GM18951 (cell line): Measurements from ENCODE around the gene AUP1.

Experiments
- POLR2A ChIP-seq: IDR thresholded peaks from 4 replicates; pipeline ENCODE4 v1.6.1; 2011; ENCODE audit warnings: mild to moderate bottlenecking; ENCODE audit not compliant: insufficient read length, insufficient read depth; ENCODE audit errors: extremely low read depth
- in situ Hi-C: fragments of 300-500 bp; cut with MboI; formaldehyde crosslinking; loops from one replicate; pipeline ENCODE4 v1.12.0; 2022; ENCODE audit warnings: low sequenced_read_pairs, mixed read lengths, inconsistent platforms; ENCODE audit not compliant: unreplicated experiment

AUP1 gene

DNA sequence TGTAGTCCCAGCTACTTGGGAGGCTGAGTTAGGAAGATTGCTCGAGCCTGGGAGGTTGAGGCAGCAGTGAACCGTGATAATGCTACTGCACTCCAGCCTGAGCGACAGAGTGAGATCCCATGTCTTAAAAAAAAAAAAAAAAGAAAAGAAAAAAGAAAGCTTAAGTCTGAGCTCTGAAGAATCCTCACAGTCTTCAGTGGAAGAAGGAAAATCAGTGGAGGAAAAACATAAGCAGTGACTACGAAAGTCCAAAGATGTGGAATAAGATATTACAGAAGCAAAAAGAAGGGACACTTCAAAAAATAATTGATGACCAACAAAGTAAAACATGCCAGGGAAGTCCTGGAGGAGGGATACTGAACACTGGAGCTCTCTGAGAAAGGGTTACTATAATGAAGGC, 19.2 kb downstream of the AUP1 start:
- in situ Hi-C loops = no loop called here
- no peak for TF ChIP-seq POLR2A

DNA sequence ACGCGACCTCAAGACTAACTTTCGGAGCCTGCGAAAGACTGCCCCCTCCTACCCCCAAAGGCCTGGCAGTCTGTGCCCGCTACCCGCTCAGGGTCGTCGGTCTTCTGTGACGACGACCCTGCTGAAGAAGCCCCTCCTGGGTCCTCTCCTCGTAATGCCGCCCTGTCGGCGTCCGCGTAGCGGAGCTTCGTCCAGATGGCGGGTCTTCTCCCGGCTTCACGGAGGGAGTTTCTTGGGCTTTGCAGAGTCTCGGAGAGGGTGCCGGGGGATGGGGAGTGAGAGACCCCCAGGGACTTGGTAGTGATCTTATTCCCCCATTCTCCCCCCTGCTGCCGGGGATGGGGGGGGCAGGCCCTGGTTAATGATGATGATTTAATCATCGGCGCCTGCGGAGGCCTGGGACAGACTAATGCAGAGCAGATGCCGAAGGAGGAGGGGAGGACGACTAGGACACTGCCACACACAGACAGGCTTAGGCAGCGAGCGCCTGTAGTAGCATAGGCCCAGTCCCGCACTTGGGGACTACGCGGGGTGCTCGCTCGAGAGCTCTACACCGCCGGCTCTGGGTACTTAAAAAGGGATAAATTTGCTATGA, 21.5 kb downstream of the AUP1 start:
- no peak for TF ChIP-seq POLR2A
- in situ Hi-C loops = no loop called here

DNA sequence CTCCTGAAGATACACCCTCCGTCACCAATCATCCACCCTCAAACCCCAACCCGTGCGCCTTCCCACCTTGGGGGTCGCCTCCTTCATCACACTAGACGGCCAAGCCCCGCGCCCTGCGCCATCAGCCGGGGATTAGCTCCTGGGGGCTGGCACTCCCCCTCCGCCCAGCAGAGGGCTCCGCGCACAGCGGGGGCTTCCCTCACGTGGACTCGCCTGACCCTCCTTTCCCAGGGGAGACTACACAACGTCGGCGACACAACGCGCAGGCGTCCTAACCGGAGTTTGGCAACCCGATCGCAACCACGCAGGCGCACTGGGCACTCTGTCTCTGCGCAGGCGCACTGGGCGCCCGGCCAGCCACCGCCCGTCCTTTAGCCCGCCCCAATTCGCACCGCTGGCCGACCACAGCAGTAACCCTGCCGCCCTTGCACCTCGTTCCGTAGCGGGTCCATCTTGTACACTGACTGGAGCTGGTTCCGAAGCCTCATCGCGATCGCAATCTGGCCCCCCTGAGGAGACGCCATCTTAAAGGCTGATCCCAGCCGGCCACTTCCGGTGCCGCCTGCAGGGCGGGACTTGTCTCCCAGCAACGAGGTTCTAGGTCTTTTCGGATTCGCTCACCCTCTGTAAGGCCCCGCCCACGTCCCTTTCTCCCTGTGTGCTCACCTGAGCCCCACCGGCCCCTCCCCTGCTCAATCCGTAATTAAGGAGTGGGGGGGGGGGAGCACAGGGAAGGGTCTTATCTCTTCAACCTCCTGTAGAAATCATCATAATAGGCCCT, 22.2 kb downstream of the AUP1 start, which contains the start of gene PCGF1:
Gene PCGF1 (minus strand): TSS at position 551 of the 781 bp plus-strand sequence. CDS start 27 bp downstream, at position 524.
- in situ Hi-C loops = no loop called here
- peak; percentile 83 for TF ChIP-seq POLR2A

DNA sequence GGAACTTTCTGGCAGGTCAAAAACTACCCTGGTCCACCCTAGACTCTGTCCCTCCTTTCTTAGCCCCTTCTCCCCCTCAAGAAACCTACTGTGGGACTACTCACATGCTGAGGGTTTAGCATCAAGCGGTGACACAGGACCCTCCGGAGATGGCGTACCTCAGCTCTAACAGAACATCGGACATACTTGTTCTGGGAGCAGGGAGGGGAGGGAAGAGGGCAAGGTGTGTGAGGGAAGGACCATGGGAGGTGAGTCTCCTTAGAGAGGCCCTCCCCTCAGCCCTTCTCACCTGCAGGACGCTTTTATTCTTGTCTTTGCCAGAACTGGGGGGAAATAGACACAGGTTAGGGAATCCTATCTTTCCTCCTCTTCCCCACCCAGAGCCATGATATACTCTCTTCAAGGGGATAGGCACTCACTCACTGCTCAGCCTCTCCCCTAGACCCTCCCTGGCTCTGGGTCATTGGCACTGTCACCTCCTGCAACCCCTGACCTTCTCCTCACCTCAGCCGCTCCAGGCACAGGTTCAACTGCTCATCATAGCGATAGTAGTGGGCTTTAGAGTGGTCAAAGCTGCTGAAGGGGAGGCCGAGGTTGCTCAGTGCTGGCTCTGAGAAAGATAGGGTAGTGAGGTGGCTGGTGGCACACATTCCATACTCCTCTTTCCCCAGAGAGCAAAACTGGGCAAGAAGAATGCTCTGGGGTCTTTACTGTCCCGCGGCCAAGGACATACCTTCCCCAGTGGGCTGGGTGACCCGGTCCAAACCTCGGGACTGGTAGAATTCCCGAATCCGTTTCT, 23.9 kb downstream of the AUP1 start:
- in situ Hi-C loops = no loop called here
- no peak for TF ChIP-seq POLR2A

DNA sequence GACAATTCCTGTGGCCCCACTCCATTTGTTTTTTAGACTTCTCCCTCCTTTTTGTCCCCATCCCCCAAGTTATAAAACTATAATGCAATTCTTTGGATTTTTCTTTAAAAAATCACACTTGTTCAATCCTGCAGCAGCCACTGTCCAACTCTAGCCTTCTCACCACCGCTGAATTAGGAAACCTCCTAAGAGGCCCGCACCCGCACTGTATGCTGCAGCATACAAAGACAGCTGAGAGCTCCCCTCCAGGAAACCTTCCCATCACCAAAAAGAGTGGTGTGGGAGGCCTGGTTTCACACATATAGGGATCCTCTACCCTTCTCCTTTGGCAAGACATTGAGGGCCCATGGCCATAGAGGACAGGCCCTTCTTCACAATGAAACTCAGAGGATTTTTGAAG, 24.9 kb downstream of the AUP1 start:
- no peak for TF ChIP-seq POLR2A
- in situ Hi-C loops = no loop called here

DNA sequence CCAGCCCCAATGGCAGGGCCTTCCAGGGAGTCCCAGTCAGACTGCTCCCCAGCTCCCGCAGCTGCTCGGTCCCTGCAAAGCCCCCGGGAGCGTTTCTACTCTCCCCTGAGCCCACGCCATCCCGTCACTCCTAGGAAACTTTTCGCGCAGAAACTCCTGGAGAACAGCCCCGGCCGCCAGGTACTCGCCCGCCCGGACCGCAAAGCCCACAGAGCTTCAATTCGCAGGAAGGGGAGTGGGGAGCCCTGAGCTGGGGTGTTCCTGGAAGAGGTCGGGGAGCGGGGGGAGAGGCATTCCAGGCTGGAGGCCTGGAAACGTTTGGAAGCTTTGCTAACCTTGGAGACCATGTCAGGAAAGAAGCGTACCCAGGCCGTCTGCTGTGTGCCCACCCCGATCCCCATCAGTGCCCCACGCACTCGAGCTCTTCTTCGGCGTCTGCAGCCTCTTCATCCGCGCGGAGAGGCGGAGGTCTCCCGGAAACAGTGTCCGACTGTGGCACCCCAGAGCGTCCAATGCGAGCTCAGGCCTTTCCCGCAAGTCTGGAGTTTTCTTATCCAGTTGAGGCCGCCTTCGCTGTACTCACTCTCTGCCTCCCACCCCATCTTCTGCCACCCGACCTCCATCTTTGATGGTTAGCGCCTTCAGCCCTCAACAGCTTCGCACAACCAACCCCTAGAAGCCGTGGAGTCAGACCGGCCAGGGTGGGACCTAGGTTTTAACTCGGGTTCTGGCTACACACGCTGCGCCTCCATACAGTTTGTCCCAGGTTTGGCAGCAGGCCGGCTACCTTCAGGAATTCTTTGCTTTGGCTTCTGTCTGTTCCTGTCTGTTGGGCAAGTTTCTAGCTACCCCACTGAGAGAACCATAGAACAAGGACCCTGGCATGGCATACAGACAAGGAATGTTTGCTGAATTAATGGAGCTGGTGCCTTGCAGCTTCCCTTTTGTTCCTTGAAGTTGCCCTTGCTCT, 25.7 kb downstream of the AUP1 start:
- in situ Hi-C loops = no loop called here
- TF ChIP-seq POLR2A = no peak

DNA sequence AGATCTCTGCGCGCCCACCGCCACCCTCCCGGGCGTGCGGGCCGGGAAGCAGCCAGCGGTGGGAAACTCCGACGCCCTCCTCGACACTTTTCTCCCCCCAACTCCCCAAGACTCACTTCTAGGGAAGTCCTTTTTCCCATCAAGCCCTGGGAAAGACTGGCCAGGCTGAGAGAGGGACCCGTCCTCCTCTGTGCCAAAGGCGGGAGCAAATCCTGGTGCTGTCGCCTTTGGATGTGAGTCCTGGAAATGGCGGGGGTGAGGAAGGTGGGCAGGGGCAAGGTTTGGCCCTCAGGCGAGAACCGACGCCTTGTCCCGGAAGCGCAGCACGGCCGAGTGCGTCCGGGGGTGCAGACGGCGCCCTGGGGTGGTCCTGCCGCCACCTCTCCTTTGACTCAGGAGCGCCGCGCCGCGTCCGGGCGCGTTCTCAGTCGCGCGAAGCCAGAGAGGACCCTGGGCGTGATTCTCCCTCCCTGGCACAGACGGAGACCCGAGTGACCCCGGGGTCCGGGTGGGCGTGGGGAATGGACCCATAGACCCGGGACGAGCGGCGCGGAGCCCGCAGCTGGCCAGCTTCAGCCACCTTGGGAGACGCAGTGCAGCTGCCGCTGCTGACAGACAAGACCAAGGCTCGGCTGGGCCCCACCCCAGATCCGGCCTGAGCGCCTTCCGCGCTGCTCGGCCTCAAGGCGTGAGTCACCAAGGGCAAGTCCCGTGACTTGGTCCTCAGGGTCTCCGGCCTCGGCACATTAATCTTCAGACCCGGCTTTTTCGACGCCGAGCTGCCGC, 26.6 kb downstream of the AUP1 start:
- peak; percentile 72 for TF ChIP-seq POLR2A
- in situ Hi-C loops = no loop called here

DNA sequence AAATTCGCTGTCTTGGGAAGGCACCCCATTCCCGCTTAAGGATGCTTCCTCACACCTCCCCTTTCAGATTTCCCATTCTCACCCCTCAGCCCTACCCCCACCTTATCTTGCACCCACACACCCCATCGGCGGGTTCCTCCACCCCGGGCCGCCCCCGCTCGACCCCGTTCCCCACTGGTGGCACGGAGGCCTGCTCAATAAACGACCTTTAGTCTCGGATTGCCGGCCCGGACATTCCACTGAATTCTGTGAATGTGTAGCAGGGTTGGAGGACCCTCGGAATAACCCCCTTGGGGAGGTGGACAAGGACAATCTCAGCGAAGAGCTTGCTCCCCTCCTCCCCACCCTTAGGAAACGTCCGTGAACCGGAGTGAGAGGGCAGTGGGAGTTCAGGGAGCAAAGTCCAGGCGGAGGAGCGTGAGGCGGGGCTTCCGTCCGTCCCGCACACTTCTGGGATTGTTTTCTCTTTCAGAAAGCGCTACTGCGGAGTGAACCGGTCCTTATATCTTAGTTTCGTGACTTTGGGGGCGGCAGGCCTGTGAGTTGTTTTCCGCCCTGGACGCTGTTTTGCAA, 27.3 kb downstream of the AUP1 start:
- TF ChIP-seq POLR2A = no peak
- in situ Hi-C loops = no loop called here

DNA sequence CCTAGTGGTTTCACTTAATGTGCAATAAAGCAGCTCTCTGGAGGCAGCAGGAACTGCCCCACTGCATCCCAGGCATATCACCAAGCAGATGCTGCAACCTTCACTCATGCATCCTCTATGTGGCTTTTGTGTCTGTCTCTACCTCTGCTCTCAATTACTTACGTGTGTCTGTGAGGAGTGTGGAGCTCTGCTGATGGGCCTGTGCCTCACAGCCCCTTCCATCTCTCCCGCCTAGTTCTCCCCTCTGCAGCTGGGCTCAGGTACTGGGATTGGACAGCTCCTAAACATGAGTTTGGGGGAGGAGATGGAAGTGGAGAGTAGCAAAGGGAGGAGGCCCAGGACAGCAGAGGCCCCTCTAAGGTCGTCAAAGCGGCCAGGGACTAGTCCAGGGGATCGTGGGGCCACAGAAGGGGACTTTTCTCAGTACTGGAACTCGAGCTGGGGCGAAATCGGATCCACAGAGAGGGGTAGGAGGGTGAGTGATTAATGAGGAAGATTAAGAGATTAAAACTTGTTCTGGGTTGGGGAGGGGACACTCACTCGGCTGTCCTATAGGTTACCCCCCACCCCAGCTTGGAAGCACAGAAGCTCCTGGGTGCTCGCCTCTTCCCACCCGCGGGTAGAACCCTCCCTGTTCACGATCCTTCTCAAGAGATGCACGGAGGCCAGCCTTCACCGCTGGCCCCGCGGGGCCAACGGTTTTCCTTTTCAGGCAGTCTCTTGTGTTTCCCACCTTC, 28.0 kb downstream of the AUP1 start:
- TF ChIP-seq POLR2A = no peak
- in situ Hi-C loops = no loop called here

DNA sequence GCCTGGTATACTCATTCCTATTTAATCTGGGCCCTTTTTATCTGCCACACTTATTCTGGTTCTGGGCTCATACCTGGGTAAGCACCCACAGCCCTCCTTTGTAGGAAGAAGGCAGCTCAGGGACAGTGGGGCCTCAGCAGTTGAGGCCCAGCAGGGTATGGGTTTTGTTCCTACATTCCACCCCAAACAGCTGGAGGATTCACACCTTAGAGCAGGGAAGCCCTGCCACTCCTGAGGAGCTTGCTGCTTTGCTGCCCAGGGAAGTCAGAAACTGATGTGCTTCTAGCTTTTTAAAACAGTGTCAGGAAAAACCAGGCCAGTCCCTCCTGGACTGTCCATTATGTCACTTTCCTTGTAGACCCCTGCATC, 28.9 kb downstream of the AUP1 start:
- no peak for TF ChIP-seq POLR2A
- in situ Hi-C loops = no loop called here

DNA sequence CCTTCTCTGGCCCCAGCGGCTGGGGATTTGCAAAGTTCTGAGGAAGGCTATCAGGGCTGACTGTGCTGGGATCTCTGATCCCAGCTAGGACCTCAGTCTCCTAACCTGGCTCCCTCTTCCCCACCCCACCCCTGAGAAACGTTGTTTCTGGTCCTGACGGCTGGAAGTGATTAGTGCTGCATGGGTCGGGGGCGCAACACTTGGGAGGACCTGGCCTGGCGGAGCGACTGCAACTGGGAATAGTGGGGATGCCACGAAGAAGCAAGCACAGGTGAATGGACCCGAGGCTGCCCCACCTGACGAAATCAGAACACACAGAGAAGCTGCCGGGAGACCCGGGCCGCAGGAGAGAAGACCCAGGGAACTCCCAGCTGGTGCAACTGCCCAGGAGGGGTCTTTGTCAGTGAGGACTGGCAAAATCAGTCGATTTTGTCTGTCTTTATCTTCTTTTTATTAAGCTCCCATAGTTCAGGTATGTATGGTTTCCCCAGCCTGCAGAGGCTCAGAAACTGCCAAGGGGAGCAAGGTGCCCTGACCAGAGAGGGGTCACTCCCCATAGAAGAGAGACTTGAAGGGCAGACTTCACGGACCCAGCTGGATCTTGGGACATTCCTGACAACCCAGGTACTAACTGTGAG, 29.4 kb downstream of the AUP1 start:
- TF ChIP-seq POLR2A = no peak
- in situ Hi-C loops = no loop called here
